H1 (cell line): ENCODE data around the gene NEDD4. TPM values are rescaled to one million over a fixed set of nuclear protein-coding genes. Genes with fewer than 3 reads are reported as not detected.

Experiments used
- CTCF ChIA-PET: fragments of 300-600 bp; sonication (Branson Sonifier 250); formaldehyde crosslinking; loops from one replicate; lab custom pipeline; 2021; ENCODE audit not compliant: partially characterized antibody; lab: Charles Lee
- POLR2A ChIA-PET: fragments of 300-600 bp; sonication (Branson Sonifier 250); formaldehyde crosslinking; loops from one replicate; lab custom pipeline; 2021; ENCODE audit warnings: inconsistent platforms; ENCODE audit not compliant: partially characterized antibody; lab: Charles Lee
- DNase-seq, 2 experiments: peaks; one replicate each; pipeline versions ENCODE4 v3.0.0 to v3.0.0-alpha.2; 2010 to 2022; ENCODE audit warnings: low spot score in 2 of 2, low read depth in 1 of 2, mixed read lengths in 1 of 2
- FAIRE-seq: peaks from 2 replicates; lab custom pipeline; 2011; peaks lifted over from hg19 to GRCh38; lab: Jason Lieb, UNC
- H2AFZ ChIP-seq: 2 replicates; pipeline ENCODE4 v1.8.1; 2012; ENCODE audit warnings: low read length, inconsistent platforms
- H2AK5ac ChIP-seq: 2 replicates; pipeline ENCODE4 v1.6.1; 2013; ENCODE audit warnings: low read depth, low read length
- H2BK120ac ChIP-seq: replicated peaks from 2 replicates; pipeline ENCODE3; 2013; ENCODE audit warnings: low read depth, low read length, inconsistent platforms
- H2BK12ac ChIP-seq: 2 replicates; pipeline ENCODE4 v1.6.1; 2013; ENCODE audit warnings: low read depth, low read length
- H2BK15ac ChIP-seq: 2 replicates; pipeline ENCODE4 v1.6.1; 2013; ENCODE audit warnings: low read length
- H2BK20ac ChIP-seq: 2 replicates; pipeline ENCODE4 v1.6.1; 2013; ENCODE audit warnings: low read length
- H2BK5ac ChIP-seq: 2 replicates; pipeline ENCODE4 v1.6.1; 2013; ENCODE audit warnings: low read depth, low read length
- H3K14ac ChIP-seq: 2 replicates; pipeline ENCODE4 v1.6.1; 2013; ENCODE audit warnings: inconsistent platforms; ENCODE audit not compliant: insufficient read length
- H3K18ac ChIP-seq: 2 replicates; pipeline ENCODE4 v1.6.1; 2013; ENCODE audit warnings: low read length; ENCODE audit errors: extremely low read depth
- H3K23ac ChIP-seq: 2 replicates; pipeline ENCODE4 v1.6.1; 2013; ENCODE audit warnings: inconsistent platforms; ENCODE audit not compliant: insufficient read length
- H3K23me2 ChIP-seq: 2 replicates; pipeline ENCODE4 v1.6.1; 2013; ENCODE audit warnings: low read depth, low read length
- H3K27ac ChIP-seq: 2 replicates; pipeline ENCODE4 v1.6.1; 2011; ENCODE audit warnings: low read depth, low read length, inconsistent platforms
- H3K27me3 ChIP-seq, 4 experiments: replicated peaks in 1 of 4; 1 replicate in 1 of 4; 2 replicates in 3 of 4; pipeline versions ENCODE4 v1.6.1 to v1.8.1; 2011 to 2013; ENCODE audit warnings: low read length in 3 of 4, mild to moderate bottlenecking in 3 of 4, inconsistent platforms in 2 of 4, mixed read lengths in 2 of 4, moderate library complexity in 1 of 4; ENCODE audit not compliant: control insufficient read depth in 3 of 4, insufficient read depth in 3 of 4; ENCODE audit errors: extremely low read depth in 1 of 4
- H3K36me3 ChIP-seq, 4 experiments: 2 replicates each; pipeline versions ENCODE4 v1.6.1 to v1.8.1; 2011 to 2013; ENCODE audit warnings: mild to moderate bottlenecking in 4 of 4, low read length in 3 of 4, moderate library complexity in 2 of 4, control low read depth in 1 of 4, inconsistent platforms in 1 of 4; ENCODE audit not compliant: insufficient read depth in 4 of 4, control insufficient read depth in 2 of 4
- H3K4ac ChIP-seq: replicated peaks from 2 replicates; pipeline ENCODE3; 2013; ENCODE audit warnings: low read length, low read depth, mixed read lengths, inconsistent platforms; ENCODE audit not compliant: insufficient read length
- H3K4me1 ChIP-seq, 4 experiments: replicated peaks in 1 of 4; 1 replicate in 1 of 4; 2 replicates in 3 of 4; pipeline versions ENCODE4 v1.6.1 to v1.8.1; 2011 to 2013; ENCODE audit warnings: low read length in 3 of 4, inconsistent platforms in 2 of 4, mixed read lengths in 1 of 4; ENCODE audit not compliant: insufficient read depth in 4 of 4, control insufficient read depth in 3 of 4
- H3K4me2 ChIP-seq, 2 experiments: 2 replicates each; pipeline versions ENCODE4 v1.6.1 to v1.8.1; 2011 to 2013; ENCODE audit warnings: low read depth in 2 of 2, low read length in 2 of 2, control low read depth in 1 of 2, inconsistent platforms in 1 of 2, mild to moderate bottlenecking in 1 of 2; ENCODE audit not compliant: insufficient read depth in 1 of 2
- H3K4me3 ChIP-seq, 4 experiments: fragments of 200-600, 300-600 bp in 1 of 4; sonication (generic), shearing (Covaris generic), sonication (Bioruptor Twin) in 1 of 4; 2 replicates each; pipeline versions ENCODE4 v1.5.1 to v1.8.1; 2011 to 2016; ENCODE audit warnings: low read length in 4 of 4, low read depth in 3 of 4, control low read depth in 2 of 4, inconsistent platforms in 2 of 4, mild to moderate bottlenecking in 2 of 4, mixed read lengths in 1 of 4, moderate library complexity in 1 of 4; ENCODE audit not compliant: insufficient read depth in 2 of 4; ENCODE audit errors: extremely low read depth in 1 of 4
- H3K56ac ChIP-seq: replicated peaks from 2 replicates; pipeline ENCODE3; 2013; ENCODE audit warnings: low read depth, mild to moderate bottlenecking, mixed read lengths, low read length, inconsistent platforms; ENCODE audit not compliant: insufficient read length
- H3K79me1 ChIP-seq: 2 replicates; pipeline ENCODE4 v1.6.1; 2013; ENCODE audit warnings: low read depth, low read length, control low read depth
- H3K79me2 ChIP-seq, 2 experiments: 2 replicates each; pipeline versions ENCODE4 v1.6.1 to v1.8.1; 2012 to 2013; ENCODE audit warnings: low read length in 2 of 2, mild to moderate bottlenecking in 2 of 2, inconsistent platforms in 1 of 2; ENCODE audit not compliant: insufficient read depth in 2 of 2, control insufficient read depth in 1 of 2
- H3K9ac ChIP-seq, 4 experiments: replicated peaks in 1 of 4; 1 replicate in 1 of 4; 2 replicates in 3 of 4; pipeline versions ENCODE4 v1.6.1 to v1.8.1; 2011 to 2013; ENCODE audit warnings: low read depth in 3 of 4, low read length in 3 of 4, control low read depth in 2 of 4, mild to moderate bottlenecking in 2 of 4, moderate library complexity in 2 of 4, inconsistent platforms in 1 of 4; ENCODE audit errors: extremely low read depth in 1 of 4
- H3K9me3 ChIP-seq, 2 experiments: 2 replicates each; pipeline versions ENCODE4 v1.6.1 to v1.8.1; 2012 to 2013; ENCODE audit warnings: mild to moderate bottlenecking in 2 of 2, moderate library complexity in 2 of 2, control low read depth in 1 of 2, inconsistent platforms in 1 of 2, low read depth in 1 of 2, low read length in 1 of 2, mixed read lengths in 1 of 2; ENCODE audit not compliant: insufficient read depth in 2 of 2
- H4K20me1 ChIP-seq, 2 experiments: replicated peaks in 1 of 2; 2 replicates each; pipeline versions ENCODE3 to v1.8.1; 2011 to 2013; ENCODE audit warnings: inconsistent platforms in 2 of 2, low read length in 2 of 2, mild to moderate bottlenecking in 1 of 2; ENCODE audit not compliant: insufficient read depth in 2 of 2, control insufficient read depth in 1 of 2
- H4K5ac ChIP-seq: 2 replicates; pipeline ENCODE4 v1.6.1; 2013; ENCODE audit warnings: low read length, low read depth, mixed read lengths, inconsistent platforms; ENCODE audit not compliant: insufficient read length
- H4K8ac ChIP-seq: 2 replicates; pipeline ENCODE4 v1.8.0; 2013; ENCODE audit warnings: mild to moderate bottlenecking, moderate library complexity, low read length, inconsistent platforms; ENCODE audit not compliant: insufficient read depth; ENCODE audit errors: extremely low read depth
- H4K91ac ChIP-seq: replicated peaks from 2 replicates; pipeline ENCODE3; 2013; ENCODE audit warnings: low read length, mixed read lengths, inconsistent platforms; ENCODE audit not compliant: insufficient read length
- CBX8 ChIP-seq: fragments of 300-800, 300-1000 bp; sonication (generic); IDR thresholded peaks from 2 replicates; pipeline ENCODE4 v1.7.1; 2016; ENCODE audit warnings: low read depth, low read length, borderline replicate concordance
- NRF1 ChIP-seq: IDR thresholded peaks from 2 replicates; pipeline ENCODE4 v1.6.1; 2011; ENCODE audit warnings: mild to moderate bottlenecking, low read depth, low read length, improper control_type of control experiment
- POLR2A ChIP-seq, 2 experiments: IDR thresholded peaks; 1 replicate in 1 of 2; 2 replicates in 1 of 2; pipeline ENCODE4 v1.6.1; 2011; ENCODE audit warnings: low read depth in 2 of 2, low read length in 2 of 2, mild to moderate bottlenecking in 2 of 2; ENCODE audit errors: control extremely low read depth in 1 of 2
- POLR2AphosphoS5 ChIP-seq: IDR thresholded peaks from 2 replicates; pipeline ENCODE4 v1.6.1; 2011; ENCODE audit warnings: low read depth, low read length
- SAP30 ChIP-seq: fragments of 300-600 bp; sonication (generic); IDR thresholded peaks from 2 replicates; pipeline ENCODE4 v1.7.1; 2012; ENCODE audit warnings: low read length, moderate library complexity, mild to moderate bottlenecking, inconsistent platforms; ENCODE audit not compliant: insufficient read depth, insufficient replicate concordance
- TCF12 ChIP-seq: IDR thresholded peaks from 2 replicates; pipeline ENCODE4 v1.6.1; 2011; ENCODE audit warnings: low read depth, mild to moderate bottlenecking, low read length
- WGBS, 2 experiments: shearing (Covaris generic) in 1 of 2; methylation state at CpG; one replicate each; pipeline versions ENCODE4 v1.1.6 to v1.1.7; 2013 to 2015; ENCODE audit warnings: low lambda C conversion rate in 2 of 2, mixed read lengths in 2 of 2, inconsistent platforms in 1 of 2, low coverage in 1 of 2, missing lambda C conversion rate in 1 of 2; ENCODE audit not compliant: insufficient replicate concordance in 2 of 2, insufficient coverage in 1 of 2, insufficient read length in 1 of 2; ENCODE audit errors: extremely low coverage in 1 of 2, missing lambda C conversion rate in 1 of 2; 5-methylcytosine and 5-hydroxymethylcytosine counted together
- polyA plus RNA-seq, 7 experiments: library from polyadenylated mRNA; depleted of rRNA in 3 of 7; stranded (reverse) in 5 of 7; unstranded in 2 of 7; fragments of >200 nt in 5 of 7; fragments of 200-250 nt in 2 of 7; gene quantifications; 1 replicate in 5 of 7; 2 replicates in 1 of 7; 4 replicates in 1 of 7; pipeline versions ENCODE4 v1.2.1 to v1.2.3, GENCODE V29; 2011 to 2013; ENCODE audit warnings: missing spikeins in 2 of 7, mixed read lengths in 2 of 7
- total RNA-seq: library from RNA; stranded (reverse); fragmentation: NEBNext Ultra II Directional; extraction: Animal tissue kit (Norgen Biotek cat#: 25700); gene quantifications from 2 replicates; pipeline ENCODE4 v1.2.1, GENCODE V29; 2021
- TF ChIP-seq, protein P1 (sequence below): IDR thresholded peaks from 2 replicates; pipeline ENCODE4 v1.6.1; 2011; ENCODE audit warnings: low read length, improper control_type of control experiment

Gene NEDD4
- total and polyA plus RNA-seq, 2 of the 8 experiments (the other 6 are each of a cell fraction or from before 2014, with no cell fraction given), result 0.95 to 3.9 TPM

DNA sequence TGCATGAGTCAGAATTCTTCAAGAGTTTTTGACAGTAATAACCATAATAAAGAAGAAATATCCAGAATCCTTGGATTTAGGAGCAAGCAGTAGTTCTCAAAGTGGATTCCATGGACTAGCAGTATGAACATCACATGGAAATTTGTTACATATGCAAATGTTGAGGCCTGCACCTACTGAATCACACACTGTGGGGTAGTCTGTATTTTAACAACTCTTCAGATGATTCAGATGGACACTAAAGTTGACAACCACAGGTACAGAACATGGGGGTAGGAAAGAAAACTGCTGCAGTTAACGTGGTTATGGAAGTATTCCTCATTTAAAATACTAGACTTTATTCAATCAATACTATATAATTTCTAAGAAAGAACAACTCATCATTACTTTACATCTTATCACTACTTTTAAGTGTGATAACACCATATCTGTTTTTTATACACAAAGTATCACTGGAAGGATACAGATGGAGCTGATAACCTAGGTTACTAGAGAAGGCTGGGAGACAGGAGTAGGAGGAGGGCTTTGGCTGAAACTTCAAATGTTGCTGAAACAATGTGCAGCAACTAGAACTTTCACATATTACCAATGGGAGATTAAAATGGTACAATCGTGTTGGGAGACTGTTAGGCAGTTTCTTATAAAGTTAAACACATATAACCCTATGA is 11.7 kb downstream of the NEDD4 start:
- Histone ChIP-seq H2BK12ac (no peak overlapping the region), H2AFZ (no peak overlapping the region), H3K79me1 (no peaks in the 10 kb centered on the region), H2BK20ac (no peak overlapping the region), H3K23me2 (peaks cover 2% of the 10 kb centered on the region; the same call in 1 of the 2 replicates), H3K18ac (no peak overlapping the region), H3K56ac (no peak overlapping the region), H3K36me3 (no peaks in the 10 kb centered on the region), H3K4me1 (no peaks in the 10 kb centered on the region), H4K20me1 (no peaks in the 10 kb centered on the region), H2BK15ac (no peak overlapping the region), H3K4me3 (no peak overlapping the region), H4K5ac (no peak overlapping the region), H3K9me3 (no peaks in the 10 kb centered on the region), H3K27me3 (no peaks in the 10 kb centered on the region), H3K4ac (no peak overlapping the region), H3K14ac (no peak overlapping the region), H2BK120ac (no peak overlapping the region), H4K8ac (no peak overlapping the region), H3K79me2 (no peaks in the 10 kb centered on the region), H3K4me2 (no peak overlapping the region), H2BK5ac (no peak overlapping the region), H2AK5ac (no peak overlapping the region), H3K9ac (no peak overlapping the region), H3K23ac (no peak overlapping the region), H4K91ac (no peak overlapping the region), H3K27ac (no peak overlapping the region)
- no peak for DNase-seq
- ChIA-PET CTCF (no interaction called here), POLR2A (no interaction called here)
- TF ChIP-seq SAP30 (no peak), POLR2AphosphoS5 (no peak), NRF1 (no peak), TCF12 (no peak), POLR2A (IDR thresholded peaks at IDR 0.05; ENCODE audit: control extremely low read depth in 1 of 2, low read depth in 2 of 2, low read length in 2 of 2) (no peak), CBX8 (no peak)
- TF ChIP-seq, protein P1, sequence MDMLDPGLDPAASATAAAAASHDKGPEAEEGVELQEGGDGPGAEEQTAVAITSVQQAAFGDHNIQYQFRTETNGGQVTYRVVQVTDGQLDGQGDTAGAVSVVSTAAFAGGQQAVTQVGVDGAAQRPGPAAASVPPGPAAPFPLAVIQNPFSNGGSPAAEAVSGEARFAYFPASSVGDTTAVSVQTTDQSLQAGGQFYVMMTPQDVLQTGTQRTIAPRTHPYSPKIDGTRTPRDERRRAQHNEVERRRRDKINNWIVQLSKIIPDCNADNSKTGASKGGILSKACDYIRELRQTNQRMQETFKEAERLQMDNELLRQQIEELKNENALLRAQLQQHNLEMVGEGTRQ, result no peak
- no peak for FAIRE-seq
- 84% methylated on average over 2 of the region's 2 CpGs; no CpG with 5 or more reads in 1 of the 2 experiments for WGBS, 2 experiments
